GM19467 (cell line): Measurements from ENCODE around the gene CASP4.

ENCODE experiments used
- ATAC-seq: cut with Tn5 transposase; IDR thresholded peaks from one replicate; pipeline ENCODE4 v1.9.1; 2021; ENCODE audit warnings: mild to moderate bottlenecking, moderate library complexity; ENCODE audit not compliant: unreplicated experiment

CASP4 gene

DNA sequence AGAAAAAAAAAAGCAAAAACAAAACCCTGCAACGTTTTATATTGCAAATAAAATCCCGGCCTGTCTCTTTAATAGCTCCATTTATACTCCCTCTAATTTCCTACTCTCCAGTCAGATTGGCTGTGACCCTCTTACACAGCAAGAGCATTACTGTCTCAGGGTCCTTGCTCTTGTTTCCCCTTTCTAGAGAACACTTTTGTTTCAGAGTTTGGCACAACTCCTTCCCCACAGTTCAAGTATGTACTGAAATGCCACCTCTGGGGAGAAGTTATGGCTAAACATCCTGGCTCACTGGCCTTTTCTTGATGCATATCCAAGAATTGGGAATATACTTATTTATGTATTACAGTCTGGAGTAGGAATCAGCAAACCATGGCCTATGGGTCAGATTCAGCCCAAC lies 72.7 kb downstream of the CASP4 start:
- no peak for ATAC-seq

DNA sequence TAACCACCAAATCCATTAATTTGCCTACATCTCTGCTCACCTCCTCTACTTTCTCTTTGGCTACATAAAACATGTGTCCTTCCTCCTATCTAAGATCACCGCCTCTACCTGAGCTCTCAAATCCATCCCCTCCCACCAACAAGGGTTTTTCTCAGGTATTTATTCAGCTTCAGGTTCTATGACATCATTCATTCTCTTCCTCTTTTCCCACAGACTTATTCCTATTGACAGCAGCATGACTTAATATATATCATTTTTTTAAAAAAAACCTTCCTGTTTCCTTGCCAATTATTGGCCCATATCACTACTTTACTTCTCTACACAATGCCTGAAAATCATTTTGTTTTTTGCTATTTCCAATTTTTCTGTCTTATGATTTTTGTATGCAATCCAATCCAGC lies 74.5 kb downstream of the CASP4 start:
- ATAC-seq = no peak
